Measurements from ENCODE around the gene ADAMTSL2. TPM values are rescaled to one million over a fixed set of nuclear protein-coding genes. Genes with fewer than 3 reads are reported as not detected.

ADAMTSL2 gene
- total and polyA plus RNA-seq, 2 of the 13 experiments (the other 11 are each of a cell fraction or from before 2014, with no cell fraction given) = 1.9 to 3.8 TPM

- TF ChIP-seq, protein P1, sequence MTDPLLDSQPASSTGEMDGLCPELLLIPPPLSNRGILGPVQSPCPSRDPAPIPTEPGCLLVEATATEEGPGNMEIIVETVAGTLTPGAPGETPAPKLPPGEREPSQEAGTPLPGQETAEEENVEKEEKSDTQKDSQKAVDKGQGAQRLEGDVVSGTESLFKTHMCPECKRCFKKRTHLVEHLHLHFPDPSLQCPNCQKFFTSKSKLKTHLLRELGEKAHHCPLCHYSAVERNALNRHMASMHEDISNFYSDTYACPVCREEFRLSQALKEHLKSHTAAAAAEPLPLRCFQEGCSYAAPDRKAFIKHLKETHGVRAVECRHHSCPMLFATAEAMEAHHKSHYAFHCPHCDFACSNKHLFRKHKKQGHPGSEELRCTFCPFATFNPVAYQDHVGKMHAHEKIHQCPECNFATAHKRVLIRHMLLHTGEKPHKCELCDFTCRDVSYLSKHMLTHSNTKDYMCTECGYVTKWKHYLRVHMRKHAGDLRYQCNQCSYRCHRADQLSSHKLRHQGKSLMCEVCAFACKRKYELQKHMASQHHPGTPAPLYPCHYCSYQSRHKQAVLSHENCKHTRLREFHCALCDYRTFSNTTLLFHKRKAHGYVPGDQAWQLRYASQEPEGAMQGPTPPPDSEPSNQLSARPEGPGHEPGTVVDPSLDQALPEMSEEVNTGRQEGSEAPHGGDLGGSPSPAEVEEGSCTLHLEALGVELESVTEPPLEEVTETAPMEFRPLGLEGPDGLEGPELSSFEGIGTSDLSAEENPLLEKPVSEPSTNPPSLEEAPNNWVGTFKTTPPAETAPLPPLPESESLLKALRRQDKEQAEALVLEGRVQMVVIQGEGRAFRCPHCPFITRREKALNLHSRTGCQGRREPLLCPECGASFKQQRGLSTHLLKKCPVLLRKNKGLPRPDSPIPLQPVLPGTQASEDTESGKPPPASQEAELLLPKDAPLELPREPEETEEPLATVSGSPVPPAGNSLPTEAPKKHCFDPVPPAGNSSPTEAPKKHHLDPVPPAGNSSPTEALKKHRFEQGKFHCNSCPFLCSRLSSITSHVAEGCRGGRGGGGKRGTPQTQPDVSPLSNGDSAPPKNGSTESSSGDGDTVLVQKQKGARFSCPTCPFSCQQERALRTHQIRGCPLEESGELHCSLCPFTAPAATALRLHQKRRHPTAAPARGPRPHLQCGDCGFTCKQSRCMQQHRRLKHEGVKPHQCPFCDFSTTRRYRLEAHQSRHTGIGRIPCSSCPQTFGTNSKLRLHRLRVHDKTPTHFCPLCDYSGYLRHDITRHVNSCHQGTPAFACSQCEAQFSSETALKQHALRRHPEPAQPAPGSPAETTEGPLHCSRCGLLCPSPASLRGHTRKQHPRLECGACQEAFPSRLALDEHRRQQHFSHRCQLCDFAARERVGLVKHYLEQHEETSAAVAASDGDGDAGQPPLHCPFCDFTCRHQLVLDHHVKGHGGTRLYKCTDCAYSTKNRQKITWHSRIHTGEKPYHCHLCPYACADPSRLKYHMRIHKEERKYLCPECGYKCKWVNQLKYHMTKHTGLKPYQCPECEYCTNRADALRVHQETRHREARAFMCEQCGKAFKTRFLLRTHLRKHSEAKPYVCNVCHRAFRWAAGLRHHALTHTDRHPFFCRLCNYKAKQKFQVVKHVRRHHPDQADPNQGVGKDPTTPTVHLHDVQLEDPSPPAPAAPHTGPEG (CRISPR knock-in tag; IDR thresholded peaks at IDR 0.05) = no peak
- TF ChIP-seq NR1H2 (CRISPR knock-in tag; IDR thresholded peaks at IDR 0.05; ENCODE audit: borderline replicate concordance, low read depth) = no peak
- TF ChIP-seq ZNF367 (CRISPR knock-in tag; IDR thresholded peaks at IDR 0.05; ENCODE audit: borderline replicate concordance) = no peak
- no peak for TF ChIP-seq HNRNPLL (IDR thresholded peaks at IDR 0.05; ENCODE audit: low read depth, low read length, poor library complexity, severe bottlenecking)
- TF ChIP-seq BATF2 (CRISPR knock-in tag; IDR thresholded peaks at IDR 0.05) = no peak
- TF ChIP-seq, protein P2, sequence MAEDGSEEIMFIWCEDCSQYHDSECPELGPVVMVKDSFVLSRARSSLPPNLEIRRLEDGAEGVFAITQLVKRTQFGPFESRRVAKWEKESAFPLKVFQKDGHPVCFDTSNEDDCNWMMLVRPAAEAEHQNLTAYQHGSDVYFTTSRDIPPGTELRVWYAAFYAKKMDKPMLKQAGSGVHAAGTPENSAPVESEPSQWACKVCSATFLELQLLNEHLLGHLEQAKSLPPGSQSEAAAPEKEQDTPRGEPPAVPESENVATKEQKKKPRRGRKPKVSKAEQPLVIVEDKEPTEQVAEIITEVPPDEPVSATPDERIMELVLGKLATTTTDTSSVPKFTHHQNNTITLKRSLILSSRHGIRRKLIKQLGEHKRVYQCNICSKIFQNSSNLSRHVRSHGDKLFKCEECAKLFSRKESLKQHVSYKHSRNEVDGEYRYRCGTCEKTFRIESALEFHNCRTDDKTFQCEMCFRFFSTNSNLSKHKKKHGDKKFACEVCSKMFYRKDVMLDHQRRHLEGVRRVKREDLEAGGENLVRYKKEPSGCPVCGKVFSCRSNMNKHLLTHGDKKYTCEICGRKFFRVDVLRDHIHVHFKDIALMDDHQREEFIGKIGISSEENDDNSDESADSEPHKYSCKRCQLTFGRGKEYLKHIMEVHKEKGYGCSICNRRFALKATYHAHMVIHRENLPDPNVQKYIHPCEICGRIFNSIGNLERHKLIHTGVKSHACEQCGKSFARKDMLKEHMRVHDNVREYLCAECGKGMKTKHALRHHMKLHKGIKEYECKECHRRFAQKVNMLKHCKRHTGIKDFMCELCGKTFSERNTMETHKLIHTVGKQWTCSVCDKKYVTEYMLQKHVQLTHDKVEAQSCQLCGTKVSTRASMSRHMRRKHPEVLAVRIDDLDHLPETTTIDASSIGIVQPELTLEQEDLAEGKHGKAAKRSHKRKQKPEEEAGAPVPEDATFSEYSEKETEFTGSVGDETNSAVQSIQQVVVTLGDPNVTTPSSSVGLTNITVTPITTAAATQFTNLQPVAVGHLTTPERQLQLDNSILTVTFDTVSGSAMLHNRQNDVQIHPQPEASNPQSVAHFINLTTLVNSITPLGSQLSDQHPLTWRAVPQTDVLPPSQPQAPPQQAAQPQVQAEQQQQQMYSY (CRISPR knock-in tag; IDR thresholded peaks at IDR 0.05) = no peak
- TF ChIP-seq, protein P3, sequence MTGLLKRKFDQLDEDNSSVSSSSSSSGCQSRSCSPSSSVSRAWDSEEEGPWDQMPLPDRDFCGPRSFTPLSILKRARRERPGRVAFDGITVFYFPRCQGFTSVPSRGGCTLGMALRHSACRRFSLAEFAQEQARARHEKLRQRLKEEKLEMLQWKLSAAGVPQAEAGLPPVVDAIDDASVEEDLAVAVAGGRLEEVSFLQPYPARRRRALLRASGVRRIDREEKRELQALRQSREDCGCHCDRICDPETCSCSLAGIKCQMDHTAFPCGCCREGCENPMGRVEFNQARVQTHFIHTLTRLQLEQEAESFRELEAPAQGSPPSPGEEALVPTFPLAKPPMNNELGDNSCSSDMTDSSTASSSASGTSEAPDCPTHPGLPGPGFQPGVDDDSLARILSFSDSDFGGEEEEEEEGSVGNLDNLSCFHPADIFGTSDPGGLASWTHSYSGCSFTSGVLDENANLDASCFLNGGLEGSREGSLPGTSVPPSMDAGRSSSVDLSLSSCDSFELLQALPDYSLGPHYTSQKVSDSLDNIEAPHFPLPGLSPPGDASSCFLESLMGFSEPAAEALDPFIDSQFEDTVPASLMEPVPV (CRISPR knock-in tag; IDR thresholded peaks at IDR 0.05) = no peak
- TF ChIP-seq, protein P4, sequence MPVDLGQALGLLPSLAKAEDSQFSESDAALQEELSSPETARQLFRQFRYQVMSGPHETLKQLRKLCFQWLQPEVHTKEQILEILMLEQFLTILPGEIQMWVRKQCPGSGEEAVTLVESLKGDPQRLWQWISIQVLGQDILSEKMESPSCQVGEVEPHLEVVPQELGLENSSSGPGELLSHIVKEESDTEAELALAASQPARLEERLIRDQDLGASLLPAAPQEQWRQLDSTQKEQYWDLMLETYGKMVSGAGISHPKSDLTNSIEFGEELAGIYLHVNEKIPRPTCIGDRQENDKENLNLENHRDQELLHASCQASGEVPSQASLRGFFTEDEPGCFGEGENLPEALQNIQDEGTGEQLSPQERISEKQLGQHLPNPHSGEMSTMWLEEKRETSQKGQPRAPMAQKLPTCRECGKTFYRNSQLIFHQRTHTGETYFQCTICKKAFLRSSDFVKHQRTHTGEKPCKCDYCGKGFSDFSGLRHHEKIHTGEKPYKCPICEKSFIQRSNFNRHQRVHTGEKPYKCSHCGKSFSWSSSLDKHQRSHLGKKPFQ (CRISPR knock-in tag; IDR thresholded peaks at IDR 0.05; ENCODE audit: insufficient replicate concordance) = no peak
- TF ChIP-seq YEATS4 (CRISPR knock-in tag; IDR thresholded peaks at IDR 0.05; ENCODE audit: borderline replicate concordance) = no peak
These were observed 42.2 kb upstream of the ADAMTSL2 start (continued) for GRCh38 chr9:133492061-133493021.
